NB4 (cell line): ENCODE results near the gene FAM210B.

Source experiments
- POLR2A ChIP-seq: IDR thresholded peaks from 2 replicates; pipeline ENCODE4 v1.6.1; 2011; ENCODE audit warnings: mild to moderate bottlenecking; ENCODE audit not compliant: insufficient read length; ENCODE audit errors: extremely low read depth
- TF ChIP-seq, protein P1 (sequence below): IDR thresholded peaks from one replicate; pipeline ENCODE4 v1.5.1; 2012; ENCODE audit warnings: low read depth, low read length

DNA sequence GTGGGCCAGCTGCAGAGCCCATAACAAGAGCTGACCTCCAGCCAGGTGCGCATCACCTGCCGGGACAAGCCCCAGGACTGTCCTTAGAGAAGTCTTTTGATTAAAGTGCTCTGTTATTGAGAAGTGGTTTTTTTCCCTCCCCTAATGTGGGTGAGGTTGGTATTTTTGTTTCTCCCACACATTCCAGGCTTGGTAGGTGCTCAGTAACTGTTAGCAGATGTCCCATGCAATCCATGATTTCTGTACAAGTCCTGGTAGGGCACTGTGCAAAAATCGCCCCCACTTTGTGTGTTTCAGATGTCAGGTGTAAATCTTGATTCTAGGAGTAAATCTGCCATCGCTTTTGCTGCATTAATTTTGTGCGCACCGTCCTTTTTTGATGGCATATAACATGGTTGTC is 4.7 kb downstream of the FAM210B start:
- TF ChIP-seq, protein P1, sequence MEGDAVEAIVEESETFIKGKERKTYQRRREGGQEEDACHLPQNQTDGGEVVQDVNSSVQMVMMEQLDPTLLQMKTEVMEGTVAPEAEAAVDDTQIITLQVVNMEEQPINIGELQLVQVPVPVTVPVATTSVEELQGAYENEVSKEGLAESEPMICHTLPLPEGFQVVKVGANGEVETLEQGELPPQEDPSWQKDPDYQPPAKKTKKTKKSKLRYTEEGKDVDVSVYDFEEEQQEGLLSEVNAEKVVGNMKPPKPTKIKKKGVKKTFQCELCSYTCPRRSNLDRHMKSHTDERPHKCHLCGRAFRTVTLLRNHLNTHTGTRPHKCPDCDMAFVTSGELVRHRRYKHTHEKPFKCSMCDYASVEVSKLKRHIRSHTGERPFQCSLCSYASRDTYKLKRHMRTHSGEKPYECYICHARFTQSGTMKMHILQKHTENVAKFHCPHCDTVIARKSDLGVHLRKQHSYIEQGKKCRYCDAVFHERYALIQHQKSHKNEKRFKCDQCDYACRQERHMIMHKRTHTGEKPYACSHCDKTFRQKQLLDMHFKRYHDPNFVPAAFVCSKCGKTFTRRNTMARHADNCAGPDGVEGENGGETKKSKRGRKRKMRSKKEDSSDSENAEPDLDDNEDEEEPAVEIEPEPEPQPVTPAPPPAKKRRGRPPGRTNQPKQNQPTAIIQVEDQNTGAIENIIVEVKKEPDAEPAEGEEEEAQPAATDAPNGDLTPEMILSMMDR = no peak
- no peak for TF ChIP-seq POLR2A
